ENCODE data around the gene EXOC4.

DNA sequence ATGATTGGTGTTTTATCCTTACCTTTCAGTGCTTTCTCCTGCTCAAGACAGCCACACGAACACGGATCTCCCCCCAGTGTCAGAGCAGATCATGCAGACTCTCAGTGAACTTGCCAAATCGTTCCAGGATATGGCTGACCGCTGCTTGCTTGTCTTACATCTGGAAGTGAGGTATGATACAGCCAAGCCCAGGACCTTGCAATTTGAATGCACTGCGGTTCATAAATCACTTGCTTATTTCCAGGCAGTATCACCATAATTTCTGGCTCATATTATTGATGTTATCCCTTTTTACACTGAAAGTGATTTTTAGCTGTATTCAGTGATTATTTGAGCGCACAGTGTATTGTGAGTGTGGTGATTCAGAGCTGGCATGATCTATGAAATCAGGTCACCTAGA, 744.6 kb downstream of the EXOC4 start:
- TF ChIP-seq, protein P1, sequence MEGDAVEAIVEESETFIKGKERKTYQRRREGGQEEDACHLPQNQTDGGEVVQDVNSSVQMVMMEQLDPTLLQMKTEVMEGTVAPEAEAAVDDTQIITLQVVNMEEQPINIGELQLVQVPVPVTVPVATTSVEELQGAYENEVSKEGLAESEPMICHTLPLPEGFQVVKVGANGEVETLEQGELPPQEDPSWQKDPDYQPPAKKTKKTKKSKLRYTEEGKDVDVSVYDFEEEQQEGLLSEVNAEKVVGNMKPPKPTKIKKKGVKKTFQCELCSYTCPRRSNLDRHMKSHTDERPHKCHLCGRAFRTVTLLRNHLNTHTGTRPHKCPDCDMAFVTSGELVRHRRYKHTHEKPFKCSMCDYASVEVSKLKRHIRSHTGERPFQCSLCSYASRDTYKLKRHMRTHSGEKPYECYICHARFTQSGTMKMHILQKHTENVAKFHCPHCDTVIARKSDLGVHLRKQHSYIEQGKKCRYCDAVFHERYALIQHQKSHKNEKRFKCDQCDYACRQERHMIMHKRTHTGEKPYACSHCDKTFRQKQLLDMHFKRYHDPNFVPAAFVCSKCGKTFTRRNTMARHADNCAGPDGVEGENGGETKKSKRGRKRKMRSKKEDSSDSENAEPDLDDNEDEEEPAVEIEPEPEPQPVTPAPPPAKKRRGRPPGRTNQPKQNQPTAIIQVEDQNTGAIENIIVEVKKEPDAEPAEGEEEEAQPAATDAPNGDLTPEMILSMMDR (conservative IDR thresholded peaks at IDR 0.05): no peak
- no peak for TF ChIP-seq ZFX (IDR thresholded peaks at IDR 0.05)
